HG03354 (cell line): ENCODE data around the gene HCAR2.
"Not testable (repeated sequence)": the region's sequence is repeated elsewhere in the genome, so short reads cannot be mapped to it uniquely, and the experiment has no call there.

Experiments
- ATAC-seq: cut with Tn5 transposase; IDR thresholded peaks from one replicate; pipeline ENCODE4 v1.9.1; 2021; ENCODE audit warnings: mild to moderate bottlenecking; ENCODE audit not compliant: unreplicated experiment, poor library complexity, severe bottlenecking

Gene HCAR2

GRCh38 chr12:122702890-122703611 is at the start of gene HCAR2:
Gene HCAR2 (minus strand): TSS chr12:122703357. CDS start chr12:122703283, 74 bp downstream.
- ATAC-seq, result not testable (repeated sequence)

- peak; percentile 93 for ATAC-seq
Observed at GRCh38 chr12:122752464-122753318, 49.5 kb upstream of the HCAR2 start, which contains the start of gene DENR. Gene DENR (plus strand): TSS chr12:122752824. CDS start chr12:122753702, 878 bp downstream.

GRCh38 chr12:122750781-122751515 is 47.8 kb upstream of the HCAR2 start:
- not testable (repeated sequence) for ATAC-seq

GRCh38 chr12:122749569-122750332 is 46.6 kb upstream of the HCAR2 start:
- ATAC-seq, result no peak

- ATAC-seq, result no peak
Observed at GRCh38 chr12:122747224-122748135, 44.3 kb upstream of the HCAR2 start.

- ATAC-seq, result no peak
Observed at GRCh38 chr12:122743895-122744525, 40.9 kb upstream of the HCAR2 start.

- ATAC-seq, result no peak
Observed at GRCh38 chr12:122740351-122740750, 37.2 kb upstream of the HCAR2 start.

GRCh38 chr12:122738571-122738970 is 35.4 kb upstream of the HCAR2 start:
- no peak for ATAC-seq

- no peak for ATAC-seq
Observed at GRCh38 chr12:122732611-122733010, 29.5 kb upstream of the HCAR2 start.

GRCh38 chr12:122732170-122732569 is 29.0 kb upstream of the HCAR2 start:
- ATAC-seq, result no peak

- no peak for ATAC-seq
Observed at GRCh38 chr12:122730215-122731014, 27.3 kb upstream of the HCAR2 start, which contains the start of gene HCAR1. Gene HCAR1 (minus strand): TSS chr12:122730844. CDS start chr12:122730339, 505 bp downstream.

- no peak for ATAC-seq
Observed at GRCh38 chr12:122729583-122730214, 26.5 kb upstream of the HCAR2 start.

GRCh38 chr12:122726080-122726558 is 23.0 kb upstream of the HCAR2 start:
- ATAC-seq, result no peak

GRCh38 chr12:122725452-122726079 is 22.4 kb upstream of the HCAR2 start:
- ATAC-seq, result no peak

- ATAC-seq, result peak; percentile 56
Observed at GRCh38 chr12:122724641-122725243, 21.6 kb upstream of the HCAR2 start.

- no peak for ATAC-seq
Observed at GRCh38 chr12:122722387-122722786, 19.2 kb upstream of the HCAR2 start.
